Activated CD4-positive, alpha-beta T cell treated with anti-CD3 and anti-CD28 coated beads, Interleukin-10, Interleukin-2, amounts not matched to agents 100 ng/mL and 50 ng/mL, durations not matched to agents 16 hours and 8 hours (primary cell): ENCODE results near the gene TCF4.

Experiments
- DNase-seq: peaks from one replicate; pipeline ENCODE4 v3.0.0-alpha.2; 2020

Gene TCF4

GRCh38 chr18:55374741-55375140 lies 213.3 kb downstream of the TCF4 start:
- no peak for DNase-seq

- no peak for DNase-seq
These were observed 215.8 kb downstream of the TCF4 start for GRCh38 chr18:55372209-55372608.

- no peak for DNase-seq
These were observed 217.1 kb downstream of the TCF4 start for GRCh38 chr18:55370936-55371335.

GRCh38 chr18:55369346-55369745 lies 218.6 kb downstream of the TCF4 start:
- no peak for DNase-seq

GRCh38 chr18:55365342-55365741 lies 222.7 kb downstream of the TCF4 start:
- DNase-seq = no peak

GRCh38 chr18:55362303-55362702 lies 225.7 kb downstream of the TCF4 start:
- no peak for DNase-seq

- DNase-seq = no peak
These were observed 226.3 kb downstream of the TCF4 start for GRCh38 chr18:55361492-55362250.

GRCh38 chr18:55360061-55360460 lies 227.9 kb downstream of the TCF4 start:
- no peak for DNase-seq

GRCh38 chr18:55356815-55357214 lies 231.2 kb downstream of the TCF4 start:
- DNase-seq = no peak

GRCh38 chr18:55355223-55355622 lies 232.8 kb downstream of the TCF4 start:
- DNase-seq = no peak

GRCh38 chr18:55354795-55355194 lies 233.2 kb downstream of the TCF4 start:
- DNase-seq = no peak

- no peak for DNase-seq
These were observed 234.2 kb downstream of the TCF4 start for GRCh38 chr18:55353806-55354205.

GRCh38 chr18:55353391-55353790 lies 234.6 kb downstream of the TCF4 start:
- DNase-seq = no peak

GRCh38 chr18:55351980-55352714 lies 235.8 kb downstream of the TCF4 start:
- peak; percentile 30 for DNase-seq

- DNase-seq = no peak
These were observed 236.7 kb downstream of the TCF4 start for GRCh38 chr18:55351241-55351691.

GRCh38 chr18:55349685-55350084 lies 238.3 kb downstream of the TCF4 start:
- DNase-seq = no peak

- no peak for DNase-seq
These were observed 240.8 kb downstream of the TCF4 start for GRCh38 chr18:55346961-55347740.

GRCh38 chr18:55346387-55346786 lies 241.6 kb downstream of the TCF4 start:
- DNase-seq = no peak

- no peak for DNase-seq
These were observed 242.7 kb downstream of the TCF4 start for GRCh38 chr18:55345103-55345950.

GRCh38 chr18:55343396-55344073 lies 244.5 kb downstream of the TCF4 start:
- DNase-seq = no peak

- DNase-seq = no peak
These were observed 247.0 kb downstream of the TCF4 start for GRCh38 chr18:55340998-55341397.

- no peak for DNase-seq
These were observed 248.0 kb downstream of the TCF4 start for GRCh38 chr18:55339990-55340389.
